HEK293 (cell line): ENCODE measurements around the gene IL17B.

ENCODE experiments used
- CTCF ChIA-PET: fragments of 350-600 bp; formaldehyde crosslinking; extraction: SDS; loops from one replicate; lab custom pipeline; 2021; ENCODE audit warnings: antibody characterized with exemption; lab: Yijun Ruan, JAX
- POLR2A ChIA-PET: fragments of 300-600 bp; formaldehyde crosslinking; extraction: SDS; loops from one replicate; lab custom pipeline; 2020; ENCODE audit warnings: antibody characterized with exemption, inconsistent platforms; lab: Yijun Ruan, JAX
- H3K27ac ChIP-seq: fragments of 200-500 bp; sonication (Bioruptor generic); 2 replicates; pipeline ENCODE4 v1.5.1; 2014; ENCODE audit warnings: low read depth, low read length, control low read depth, inconsistent platforms; ENCODE audit errors: extremely low read depth
- H3K36me3 ChIP-seq, 2 experiments: fragments of 200-500 bp in 1 of 2; sonication (Bioruptor generic) in 1 of 2; 1 replicate in 1 of 2; 2 replicates in 1 of 2; pipeline ENCODE4 v1.5.1; 2014 to 2017; ENCODE audit warnings: inconsistent platforms in 2 of 2, low read length in 2 of 2; ENCODE audit not compliant: control insufficient read depth in 2 of 2, insufficient read depth in 1 of 2
- H3K4me1 ChIP-seq: fragments of 200-500 bp; sonication (Bioruptor generic); 2 replicates; pipeline ENCODE4 v1.5.1; 2014; ENCODE audit warnings: mild to moderate bottlenecking, low read length, inconsistent platforms; ENCODE audit not compliant: control insufficient read depth, insufficient read depth
- H3K4me3 ChIP-seq: 2 replicates; pipeline ENCODE4 v1.5.1; 2011; ENCODE audit warnings: low read depth, mild to moderate bottlenecking, control low read depth, low read length, moderate library complexity
- H3K9me3 ChIP-seq: fragments of 200-500 bp; sonication (Bioruptor generic); 2 replicates; pipeline ENCODE4 v1.5.1; 2014; ENCODE audit warnings: low read depth, low read length, inconsistent platforms; ENCODE audit not compliant: control insufficient read depth, insufficient read depth
- EGR2 ChIP-seq: fragments of 450-650 bp; formaldehyde crosslinking; IDR thresholded peaks from 2 replicates; pipeline ENCODE4 v1.5.1; 2016; ENCODE audit warnings: low read depth, missing biosample characterization, missing genetic modification characterization
- SALL2 ChIP-seq: fragments of 450-650 bp; formaldehyde crosslinking; IDR thresholded peaks from 2 replicates; pipeline ENCODE4 v1.5.0; 2017; ENCODE audit warnings: missing biosample characterization, mild to moderate bottlenecking, missing genetic modification characterization, borderline replicate concordance
- SP7 ChIP-seq: fragments of 450-650 bp; formaldehyde crosslinking; IDR thresholded peaks from 2 replicates; pipeline ENCODE4 v1.5.1; 2016; ENCODE audit warnings: missing biosample characterization, missing genetic modification characterization
- TRIM28 ChIP-seq: IDR thresholded peaks from 2 replicates; pipeline ENCODE4 v1.6.1; 2011; ENCODE audit warnings: low read length, control low read depth, borderline replicate concordance
- ZBTB7A ChIP-seq: fragments of 450-650 bp; formaldehyde crosslinking; IDR thresholded peaks from 2 replicates; pipeline ENCODE4 v1.5.1; 2016; ENCODE audit warnings: low read depth, missing biosample characterization, missing genetic modification characterization
- ZFHX2 ChIP-seq: fragments of 450-650 bp; formaldehyde crosslinking; conservative IDR thresholded peaks from 2 replicates; pipeline ENCODE4 v1.5.1; 2016; ENCODE audit warnings: missing biosample characterization, missing genetic modification characterization
- ZNF155 ChIP-seq: fragments of 450-650 bp; formaldehyde crosslinking; IDR thresholded peaks from 2 replicates; pipeline ENCODE4 v1.5.1; 2016; ENCODE audit warnings: missing biosample characterization, missing genetic modification characterization
- ZNF184 ChIP-seq: fragments of 450-650 bp; IDR thresholded peaks from 2 replicates; pipeline ENCODE4 v1.5.1; 2018; ENCODE audit warnings: missing biosample characterization, mild to moderate bottlenecking, missing genetic modification characterization
- ZNF24 ChIP-seq: fragments of 450-650 bp; formaldehyde crosslinking; IDR thresholded peaks from 2 replicates; pipeline ENCODE4 v1.5.1; 2016; ENCODE audit warnings: missing biosample characterization, missing genetic modification characterization
- ZNF292 ChIP-seq: fragments of 450-650 bp; formaldehyde crosslinking; IDR thresholded peaks from 2 replicates; pipeline ENCODE4 v1.5.1; 2016; ENCODE audit warnings: low read depth, missing biosample characterization, missing genetic modification characterization, borderline replicate concordance
- ZNF335 ChIP-seq: fragments of 450-650 bp; formaldehyde crosslinking; conservative IDR thresholded peaks from 2 replicates; pipeline ENCODE4 v1.5.1; 2016; ENCODE audit warnings: missing biosample characterization, missing genetic modification characterization
- ZNF394 ChIP-seq: fragments of 450-650 bp; formaldehyde crosslinking; IDR thresholded peaks from 2 replicates; pipeline ENCODE4 v1.5.1; 2016; ENCODE audit warnings: missing biosample characterization, missing genetic modification characterization, mild to moderate bottlenecking, moderate library complexity, borderline replicate concordance
- ZNF423 ChIP-seq: fragments of 450-650 bp; formaldehyde crosslinking; IDR thresholded peaks from 2 replicates; pipeline ENCODE4 v1.5.1; 2016; ENCODE audit warnings: missing biosample characterization, missing genetic modification characterization
- ZNF549 ChIP-seq: fragments of 450-650 bp; IDR thresholded peaks from 2 replicates; pipeline ENCODE4 v1.5.1; 2018; ENCODE audit warnings: missing biosample characterization, missing genetic modification characterization, mild to moderate bottlenecking, inconsistent platforms, moderate library complexity
- ZNF558 ChIP-seq: fragments of 450-650 bp; formaldehyde crosslinking; IDR thresholded peaks from 2 replicates; pipeline ENCODE4 v1.5.1; 2016; ENCODE audit warnings: missing biosample characterization, missing genetic modification characterization
- ZNF596 ChIP-seq: fragments of 450-650 bp; IDR thresholded peaks from 2 replicates; pipeline ENCODE4 v1.5.0; 2018; ENCODE audit warnings: missing biosample characterization, mild to moderate bottlenecking, missing genetic modification characterization, moderate library complexity
- ZNF621 ChIP-seq: fragments of 450-650 bp; formaldehyde crosslinking; IDR thresholded peaks from 2 replicates; pipeline ENCODE4 v1.5.1; 2017; ENCODE audit warnings: missing biosample characterization, missing genetic modification characterization
- ZNF629 ChIP-seq: fragments of 450-650 bp; formaldehyde crosslinking; IDR thresholded peaks from 2 replicates; pipeline ENCODE4 v1.5.1; 2017; ENCODE audit warnings: missing biosample characterization, missing genetic modification characterization
- ZNF664 ChIP-seq: fragments of 450-650 bp; formaldehyde crosslinking; IDR thresholded peaks from 2 replicates; pipeline ENCODE4 v1.5.1; 2016; ENCODE audit warnings: missing biosample characterization, missing genetic modification characterization
- ZNF792 ChIP-seq: fragments of 450-650 bp; formaldehyde crosslinking; IDR thresholded peaks from 2 replicates; pipeline ENCODE4 v1.5.1; 2016; ENCODE audit warnings: missing biosample characterization, missing genetic modification characterization
- ZNF843 ChIP-seq: fragments of 450-650 bp; formaldehyde crosslinking; IDR thresholded peaks from 2 replicates; pipeline ENCODE4 v1.5.1; 2016; ENCODE audit warnings: missing biosample characterization, missing genetic modification characterization
- ZSCAN16 ChIP-seq: fragments of 450-650 bp; formaldehyde crosslinking; IDR thresholded peaks from 2 replicates; pipeline ENCODE4 v1.5.1; 2016; ENCODE audit warnings: missing biosample characterization, missing genetic modification characterization
- TF ChIP-seq, protein P1 (sequence below): fragments of 450-650 bp; formaldehyde crosslinking; IDR thresholded peaks from 2 replicates; pipeline ENCODE4 v1.5.1; 2016; ENCODE audit warnings: missing biosample characterization, missing genetic modification characterization, borderline replicate concordance

Gene IL17B

DNA sequence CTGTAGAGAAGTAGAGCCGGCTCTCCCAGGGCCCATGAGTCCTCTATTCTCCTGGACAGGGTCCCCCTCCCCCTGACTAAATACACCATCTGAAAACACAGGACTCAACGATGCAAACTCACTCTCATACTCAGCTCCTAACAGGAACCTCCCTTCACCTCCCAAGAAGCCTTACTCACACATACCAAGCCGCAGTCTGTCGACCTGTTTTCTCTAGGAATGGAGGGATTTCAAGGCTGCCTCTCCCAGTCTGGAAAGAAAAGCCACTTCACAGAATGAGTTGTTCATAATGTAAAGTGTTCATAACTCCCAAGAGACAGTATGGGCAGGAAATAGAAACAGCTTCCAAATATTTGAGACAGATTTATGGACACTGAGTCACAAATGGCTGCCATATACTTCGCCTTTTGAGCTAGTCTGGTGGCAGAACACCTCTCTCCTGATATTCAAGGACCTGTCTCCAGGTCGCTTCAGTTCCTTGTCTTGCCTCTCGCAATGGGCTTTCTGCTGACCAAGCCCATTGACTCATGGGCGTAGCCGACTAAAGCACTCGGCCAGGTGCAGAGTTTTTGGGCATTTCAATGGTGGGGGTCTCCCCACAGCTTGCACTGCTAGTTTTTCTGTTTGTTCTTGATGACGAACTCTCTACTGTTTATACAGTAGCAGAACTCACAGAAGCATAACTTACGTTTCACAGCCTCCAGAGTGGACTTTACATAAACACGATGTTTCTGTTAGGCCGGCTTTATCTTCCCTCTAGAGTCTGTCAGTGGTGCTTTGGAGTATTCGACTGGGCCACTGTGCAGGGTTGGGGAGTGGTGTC is 25.0 kb upstream of the IL17B start:
- CTCF ChIA-PET, result interaction anchor here (0.6 to 1.7 kb wide), 5 partner anchors 22 to 207 kb away, joined by 3 to 9 read pairs (median 4); no protein-coding TSS in a partner anchor
- POLR2A ChIA-PET, result no interaction called here
- Histone ChIP-seq H3K36me3 (no peaks in the 10 kb centered on the region), H3K4me1 (no peaks in the 10 kb centered on the region), H3K4me3 (no peak overlapping the region), H3K27ac (no peak overlapping the region), H3K9me3 (no peaks in the 10 kb centered on the region)
- TF ChIP-seq ZNF155 (tag by site-specific recombination) (no peak), ZNF629 (tag by site-specific recombination) (no peak), ZNF292 (no peak), ZBTB7A (no peak), ZNF184 (tag by site-specific recombination) (no peak), ZNF423 (no peak), SP7 (tag by site-specific recombination) (no peak), EGR2 (no peak), ZNF792 (tag by site-specific recombination) (no peak)

DNA sequence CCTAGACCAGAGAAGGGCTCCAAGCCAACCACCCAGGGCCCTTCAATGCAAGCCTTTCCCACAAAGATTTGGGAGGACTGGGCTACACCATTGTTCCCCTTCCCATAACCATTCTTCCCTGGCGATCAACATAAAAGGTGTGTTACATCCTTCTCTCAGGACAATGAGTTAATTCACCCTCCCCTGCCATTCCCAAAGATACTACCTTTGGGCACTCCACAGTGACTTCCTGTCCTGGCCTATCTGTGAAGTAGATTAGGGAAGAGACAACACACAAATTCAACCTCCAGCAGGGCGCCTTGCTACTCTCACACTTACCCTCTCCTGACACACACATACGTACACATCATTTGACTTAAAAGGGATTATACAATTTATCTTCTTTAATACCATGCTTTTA is 23.2 kb upstream of the IL17B start:
- H3K9me3 ChIP-seq, result no peaks in the 10 kb centered on the region
- H3K4me1 ChIP-seq, result no peaks in the 10 kb centered on the region
- no peak overlapping the region for H3K4me3 ChIP-seq
- H3K27ac ChIP-seq, result no peak overlapping the region
- no peaks in the 10 kb centered on the region for H3K36me3 ChIP-seq
- TF ChIP-seq, protein P1, sequence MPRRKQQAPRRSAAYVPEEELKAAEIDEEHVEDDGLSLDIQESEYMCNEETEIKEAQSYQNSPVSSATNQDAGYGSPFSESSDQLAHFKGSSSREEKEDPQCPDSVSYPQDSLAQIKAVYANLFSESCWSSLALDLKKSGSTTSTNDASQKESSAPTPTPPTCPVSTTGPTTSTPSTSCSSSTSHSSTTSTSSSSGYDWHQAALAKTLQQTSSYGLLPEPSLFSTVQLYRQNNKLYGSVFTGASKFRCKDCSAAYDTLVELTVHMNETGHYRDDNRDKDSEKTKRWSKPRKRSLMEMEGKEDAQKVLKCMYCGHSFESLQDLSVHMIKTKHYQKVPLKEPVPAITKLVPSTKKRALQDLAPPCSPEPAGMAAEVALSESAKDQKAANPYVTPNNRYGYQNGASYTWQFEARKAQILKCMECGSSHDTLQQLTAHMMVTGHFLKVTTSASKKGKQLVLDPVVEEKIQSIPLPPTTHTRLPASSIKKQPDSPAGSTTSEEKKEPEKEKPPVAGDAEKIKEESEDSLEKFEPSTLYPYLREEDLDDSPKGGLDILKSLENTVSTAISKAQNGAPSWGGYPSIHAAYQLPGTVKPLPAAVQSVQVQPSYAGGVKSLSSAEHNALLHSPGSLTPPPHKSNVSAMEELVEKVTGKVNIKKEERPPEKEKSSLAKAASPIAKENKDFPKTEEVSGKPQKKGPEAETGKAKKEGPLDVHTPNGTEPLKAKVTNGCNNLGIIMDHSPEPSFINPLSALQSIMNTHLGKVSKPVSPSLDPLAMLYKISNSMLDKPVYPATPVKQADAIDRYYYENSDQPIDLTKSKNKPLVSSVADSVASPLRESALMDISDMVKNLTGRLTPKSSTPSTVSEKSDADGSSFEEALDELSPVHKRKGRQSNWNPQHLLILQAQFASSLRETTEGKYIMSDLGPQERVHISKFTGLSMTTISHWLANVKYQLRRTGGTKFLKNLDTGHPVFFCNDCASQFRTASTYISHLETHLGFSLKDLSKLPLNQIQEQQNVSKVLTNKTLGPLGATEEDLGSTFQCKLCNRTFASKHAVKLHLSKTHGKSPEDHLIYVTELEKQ, result no peak
- TF ChIP-seq ZNF549 (no peak), ZNF596 (tag by site-specific recombination) (no peak), ZNF621 (tag by site-specific recombination) (no peak), ZNF558 (tag by site-specific recombination) (no peak), TRIM28 (no peak), ZNF664 (no peak), ZFHX2 (tag by site-specific recombination) (no peak), ZSCAN16 (tag by site-specific recombination) (no peak), ZNF394 (no peak), ZNF335 (tag by site-specific recombination) (no peak), ZNF843 (tag by site-specific recombination) (no peak), SALL2 (tag by site-specific recombination) (no peak), ZNF24 (tag by site-specific recombination) (no peak)
- ChIA-PET POLR2A (no interaction called here), CTCF (no interaction called here)
